Stimulated activated CD4-positive, alpha-beta T cell treated with anti-CD3 and anti-CD28 coated beads, Interleukin-4, amount 100 ng/mL, for 24 hours (primary cell): ENCODE results near the gene LRGUK.
"Not testable (repeated sequence)": the region's sequence is repeated elsewhere in the genome, so short reads cannot be mapped to it uniquely, and the experiment has no call there.

Experiments
- DNase-seq: peaks from one replicate; pipeline ENCODE4 v3.0.0-alpha.2; 2020

LRGUK gene

DNA sequence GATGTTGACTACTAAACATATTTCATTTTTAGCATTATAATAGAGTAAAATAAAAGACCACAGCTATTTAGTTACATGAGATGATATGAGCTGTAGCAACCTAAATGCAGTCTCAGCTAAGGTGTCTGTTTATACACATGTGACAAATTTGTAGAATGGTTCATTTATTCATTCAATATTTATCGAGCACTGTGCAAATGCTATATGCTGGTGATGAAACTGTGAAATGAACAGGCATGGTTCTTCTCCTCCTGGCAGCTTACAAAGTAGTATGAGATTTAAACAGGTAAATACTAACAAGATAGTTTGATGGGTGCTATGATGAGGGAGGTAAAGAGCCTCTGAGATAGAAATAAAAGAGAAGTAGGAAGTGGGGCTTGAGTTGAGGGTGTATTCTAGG is 60.8 kb downstream of the LRGUK start:
- no peak for DNase-seq

DNA sequence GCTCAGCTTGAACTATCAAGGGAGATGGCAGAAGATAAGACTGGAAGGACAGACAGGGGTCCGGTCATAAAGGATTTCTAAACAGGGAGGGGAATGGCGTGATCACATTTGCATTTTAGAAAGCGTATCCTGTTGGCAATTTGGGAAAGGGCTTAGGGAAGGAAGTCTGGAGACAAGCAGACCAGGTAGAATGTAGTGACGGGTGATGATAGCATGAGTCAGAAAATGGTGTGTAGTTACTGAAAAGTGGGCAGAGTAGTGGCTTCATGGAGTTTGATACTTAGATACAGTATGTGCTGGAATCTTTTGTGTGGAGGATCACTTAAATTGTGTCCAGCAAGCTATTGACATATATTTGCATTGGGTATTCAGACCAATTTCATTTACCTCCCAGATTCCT is 61.2 kb downstream of the LRGUK start:
- DNase-seq: no peak

DNA sequence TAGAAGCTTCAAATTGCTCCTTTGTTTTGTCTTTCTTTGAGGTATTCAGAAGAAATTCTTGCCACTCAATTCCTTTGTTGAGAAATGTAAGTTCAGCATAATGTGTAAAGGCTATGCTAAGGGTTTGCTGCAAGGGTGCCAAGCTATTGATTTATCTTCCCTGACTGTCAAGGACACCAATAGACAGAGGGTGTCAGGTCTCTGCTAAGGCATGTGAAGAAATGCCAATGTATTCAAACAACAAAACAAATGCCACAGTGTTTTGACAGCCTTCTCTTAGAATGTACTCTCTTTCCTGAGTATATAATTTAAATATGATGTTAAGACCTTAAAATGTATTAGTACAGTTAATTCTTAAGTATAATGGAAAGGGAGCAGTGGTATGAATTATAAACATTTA is 62.4 kb downstream of the LRGUK start:
- DNase-seq: no peak

DNA sequence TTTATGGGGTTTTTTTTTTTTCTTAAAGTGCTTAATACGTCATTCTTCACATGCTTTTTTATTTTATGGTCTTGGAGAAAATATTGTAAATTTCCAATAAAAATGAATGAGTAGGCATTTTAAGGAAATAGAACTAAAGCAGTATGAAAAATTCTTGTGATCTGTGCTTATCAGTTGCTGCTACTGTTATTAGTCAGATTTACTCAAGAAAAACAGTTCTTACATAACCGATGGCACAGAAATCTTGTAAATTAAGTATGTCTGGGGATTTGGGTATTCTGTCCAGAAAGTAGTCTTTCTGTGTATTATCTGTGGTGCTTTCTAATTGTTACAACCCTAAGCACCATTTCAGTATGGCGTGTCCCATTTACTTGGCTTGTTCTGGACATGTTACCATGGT is 64.7 kb downstream of the LRGUK start:
- DNase-seq: no peak

DNA sequence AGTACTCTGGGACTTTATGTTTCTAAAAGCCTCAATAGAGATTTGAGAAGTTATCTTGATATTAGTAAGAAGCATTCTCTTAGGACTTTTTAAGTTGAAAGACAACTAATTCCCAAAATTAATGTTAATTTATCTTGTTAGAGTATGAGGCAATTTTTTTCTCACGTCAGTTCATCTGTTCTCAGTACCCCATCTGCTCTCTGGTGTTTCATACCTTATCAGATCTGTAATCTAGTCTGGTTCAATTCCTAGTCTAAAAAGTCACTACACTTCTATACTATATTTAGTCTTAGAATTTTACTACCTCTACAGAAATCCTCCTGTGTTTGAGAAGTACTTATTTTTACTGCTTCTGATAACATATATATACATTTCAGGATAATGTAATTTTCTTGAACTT is 66.1 kb downstream of the LRGUK start:
- no peak for DNase-seq

DNA sequence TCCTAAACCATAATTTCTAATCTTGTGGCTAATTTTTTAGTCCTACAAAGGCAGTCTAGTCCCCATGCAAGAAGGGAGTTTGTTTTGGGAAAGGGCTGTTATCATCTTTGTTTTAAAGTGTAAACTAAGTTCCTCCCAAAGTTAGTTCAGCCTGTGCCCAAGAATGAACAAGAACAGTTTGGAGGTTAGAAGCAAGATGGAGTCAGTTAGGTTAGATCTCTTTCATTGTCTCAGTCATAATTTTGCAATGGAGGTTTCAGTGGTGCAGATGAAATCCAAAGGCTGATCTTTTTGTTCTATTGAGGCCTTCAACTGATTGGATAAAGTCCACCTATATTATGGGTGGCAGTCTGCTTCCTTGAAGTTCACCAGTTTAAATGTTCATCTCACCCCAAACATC is 68.1 kb downstream of the LRGUK start:
- DNase-seq: no peak

DNA sequence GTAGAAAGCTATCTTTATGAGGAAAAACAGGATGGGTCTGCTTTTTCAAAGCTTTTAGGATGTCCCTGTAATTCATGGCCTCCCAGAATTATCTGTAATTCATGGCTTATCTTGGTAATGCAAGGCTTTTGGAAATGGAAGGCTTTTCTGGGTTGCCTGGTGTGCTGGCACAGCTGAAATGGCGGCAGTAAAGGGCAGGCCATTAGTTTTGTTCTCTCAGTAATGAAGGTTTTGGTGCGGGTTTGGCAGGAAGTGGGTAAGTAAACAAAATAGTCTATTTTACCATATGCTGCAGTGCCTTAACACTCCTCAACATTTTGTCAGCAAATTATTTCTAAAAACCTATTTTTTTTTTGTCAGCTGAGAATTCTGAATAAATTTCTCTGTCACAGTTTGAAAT is 69.3 kb downstream of the LRGUK start:
- DNase-seq: no peak

DNA sequence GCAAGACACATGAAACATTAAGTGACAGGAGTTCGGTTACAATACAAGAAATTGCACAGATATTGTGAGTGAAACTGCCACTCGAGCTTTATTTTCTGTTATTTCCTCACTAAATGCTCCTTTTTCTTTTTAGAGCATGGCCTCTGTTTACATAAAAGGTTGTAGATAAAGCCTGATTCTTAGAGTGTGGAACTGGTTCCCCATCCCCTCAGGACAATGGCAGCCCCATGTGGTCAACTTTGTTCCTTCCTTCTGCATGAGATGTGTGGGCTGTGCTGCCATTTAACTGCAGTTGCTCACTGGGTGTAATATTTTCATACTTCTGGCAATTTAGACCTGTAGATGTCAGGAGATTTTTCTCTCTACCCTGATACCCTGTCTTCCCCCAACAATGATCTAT is 70.2 kb downstream of the LRGUK start:
- no peak for DNase-seq

DNA sequence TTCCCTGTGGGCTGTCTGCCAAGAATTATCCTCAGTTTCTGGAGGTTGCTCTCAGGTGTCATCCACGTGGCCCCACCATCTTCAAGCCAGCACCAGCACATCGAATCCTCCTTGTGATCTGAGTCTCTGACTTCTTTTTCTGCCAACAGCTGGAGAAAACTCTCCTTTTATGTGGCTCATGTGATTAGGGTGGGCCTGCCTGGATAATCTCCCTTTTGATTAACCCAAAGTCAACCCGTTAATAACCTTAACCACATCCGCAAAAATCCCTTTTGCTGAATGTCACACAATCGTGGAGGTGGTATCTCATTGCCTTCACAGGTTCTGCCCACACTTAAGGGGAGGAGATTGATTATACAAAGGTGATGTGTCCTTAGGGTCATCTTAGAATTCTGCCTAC is 73.8 kb downstream of the LRGUK start:
- no peak for DNase-seq

DNA sequence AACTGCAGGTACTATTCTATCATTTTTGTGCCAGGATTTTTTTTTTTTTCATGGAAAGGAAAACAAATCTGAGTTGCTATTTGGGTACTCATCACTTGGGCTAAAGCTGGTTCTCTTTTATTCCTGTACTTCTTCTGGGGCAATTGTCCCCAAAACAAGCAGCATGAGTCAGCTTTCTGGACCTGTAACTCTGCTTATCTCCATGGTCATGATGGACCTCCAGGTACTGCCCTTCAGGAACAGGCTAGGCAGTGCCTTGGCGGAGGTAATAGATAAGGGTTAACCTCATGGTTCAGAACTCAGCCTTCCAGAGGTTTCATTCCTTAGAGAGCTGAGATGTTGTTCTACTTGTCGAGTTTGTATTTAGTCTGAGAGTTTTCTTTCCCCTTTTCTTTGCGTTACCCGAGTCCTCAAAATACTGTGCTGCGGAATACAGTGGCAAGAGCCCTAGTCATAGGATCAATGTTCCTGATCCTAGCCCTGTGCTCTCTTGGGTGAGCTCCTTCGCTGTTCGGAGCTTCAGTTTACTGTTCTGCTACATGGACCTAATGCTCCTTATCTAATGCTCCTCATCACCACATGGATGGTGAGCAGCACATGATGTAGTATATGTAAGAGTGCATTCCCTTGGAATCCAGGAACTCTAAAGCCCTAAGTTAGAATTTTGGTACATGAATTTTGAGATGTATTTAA is 74.6 kb downstream of the LRGUK start:
- DNase-seq: no peak

DNA sequence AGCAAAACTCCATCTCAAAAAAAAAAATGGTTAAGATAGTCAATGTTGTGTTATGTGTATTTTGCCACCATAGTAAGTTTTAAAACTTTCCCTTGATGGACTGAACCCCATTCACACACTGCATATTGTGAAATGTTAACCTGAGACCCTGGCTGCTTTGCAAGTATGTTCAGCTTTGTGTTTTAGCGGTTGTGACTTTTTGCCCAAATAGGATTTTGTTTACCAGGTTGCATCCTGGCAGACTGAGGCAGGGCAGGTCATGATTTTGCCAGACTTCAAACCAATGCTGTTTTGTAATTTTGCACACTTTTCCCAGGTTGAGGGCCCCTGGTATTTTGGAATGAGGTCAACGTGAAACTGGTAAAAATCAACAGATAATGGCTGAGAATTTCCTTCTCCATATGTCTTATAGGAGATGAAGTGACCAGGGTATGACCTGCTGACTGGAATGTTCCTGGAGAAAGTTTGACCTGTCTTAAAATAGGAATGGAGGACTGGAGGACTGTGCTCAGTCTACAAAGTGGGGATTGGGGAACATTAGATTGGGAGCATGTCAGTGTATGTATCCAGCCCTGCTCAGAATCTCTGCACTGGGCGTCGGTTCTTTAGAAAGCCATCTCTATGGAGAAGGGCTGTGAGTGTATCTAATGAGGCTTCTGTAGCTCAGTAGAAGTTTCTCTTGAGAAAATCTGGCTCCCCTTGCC is 76.2 kb downstream of the LRGUK start:
- DNase-seq: no peak

DNA sequence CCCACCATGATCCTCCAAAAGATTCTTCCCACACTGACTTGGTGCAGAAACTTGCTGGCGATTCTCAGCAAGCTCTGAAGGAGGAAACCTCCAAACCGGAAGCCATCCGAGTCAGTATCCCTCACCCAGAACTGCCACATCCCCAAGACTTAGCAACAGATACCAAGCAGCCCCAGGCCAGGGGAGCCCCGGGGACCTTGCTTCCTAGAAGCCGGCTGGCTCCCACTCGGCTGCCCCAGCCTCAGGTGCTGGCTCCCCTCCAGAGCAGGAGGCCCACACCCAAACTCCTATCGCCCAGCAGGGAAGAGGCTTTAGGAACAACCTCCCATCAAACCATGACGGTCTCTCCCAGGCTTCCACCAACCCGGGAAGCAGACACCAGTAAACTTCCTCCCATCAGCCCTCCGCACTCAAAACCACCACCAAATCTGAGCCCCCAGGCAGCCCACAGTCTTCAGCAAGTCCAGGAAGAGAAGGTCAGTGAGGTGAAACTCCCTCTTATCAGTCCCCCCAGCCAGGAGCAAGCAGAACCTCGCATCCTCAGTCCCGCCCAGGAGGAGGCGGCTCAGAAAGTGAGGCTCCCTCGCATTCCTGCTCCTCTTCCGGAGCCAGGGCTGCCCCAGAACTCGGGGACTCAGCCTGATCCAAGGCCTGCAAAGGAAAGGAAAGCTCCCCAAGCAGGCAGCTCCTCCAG is 82.3 kb downstream of the LRGUK start:
- no peak for DNase-seq

DNA sequence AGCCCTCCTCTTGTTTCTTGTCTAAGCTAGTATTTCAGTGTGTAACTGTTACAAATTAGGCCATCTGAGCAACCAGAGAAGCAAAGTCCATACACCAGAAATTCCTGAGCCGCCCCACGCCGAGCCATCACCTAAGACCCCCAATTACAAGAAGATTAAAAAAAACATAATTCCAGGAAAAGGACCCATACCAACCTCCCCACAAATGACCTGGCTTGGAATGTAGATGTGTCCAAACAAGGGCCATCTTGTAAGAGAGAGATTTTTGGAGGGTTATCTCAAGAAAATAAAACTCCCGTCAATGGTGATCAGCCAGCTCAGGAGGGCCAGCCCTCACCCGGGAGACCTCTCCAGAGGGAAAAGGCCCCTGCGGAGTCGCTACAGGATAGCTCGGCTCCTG is 83.1 kb downstream of the LRGUK start:
- DNase-seq: no peak

DNA sequence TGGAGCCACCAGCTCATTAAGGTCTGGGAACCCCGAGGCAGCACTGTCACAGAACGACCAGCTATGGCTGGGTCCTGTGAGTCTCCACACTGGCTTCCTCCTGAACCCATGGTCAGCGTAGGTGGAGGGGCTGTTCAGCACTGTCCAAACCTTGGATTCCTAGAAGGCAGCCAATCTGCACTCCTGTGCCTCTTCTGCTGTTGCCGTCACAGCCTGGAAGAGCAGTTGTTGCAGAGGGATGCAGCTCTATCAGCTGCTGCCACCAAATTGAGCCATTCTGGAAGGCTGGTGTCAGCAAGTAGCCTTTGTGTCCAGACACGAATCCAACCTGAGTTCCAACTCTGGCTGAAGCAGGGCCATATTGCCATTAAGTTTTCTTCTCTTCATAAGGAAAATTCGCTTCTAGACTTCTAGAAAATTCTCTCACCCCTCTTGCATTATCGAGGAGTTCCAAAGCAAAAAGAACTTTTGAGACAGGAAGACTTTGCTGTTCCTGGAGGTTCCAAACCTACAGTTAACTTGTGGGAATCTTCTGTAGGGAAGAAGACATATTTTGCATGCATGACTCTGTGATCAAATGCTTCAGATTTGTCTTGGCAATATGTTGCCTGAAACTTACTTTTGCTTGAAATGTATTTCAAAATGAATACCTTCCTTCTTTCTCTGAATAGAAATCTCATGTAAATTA is 84.0 kb downstream of the LRGUK start:
- DNase-seq: no peak

DNA sequence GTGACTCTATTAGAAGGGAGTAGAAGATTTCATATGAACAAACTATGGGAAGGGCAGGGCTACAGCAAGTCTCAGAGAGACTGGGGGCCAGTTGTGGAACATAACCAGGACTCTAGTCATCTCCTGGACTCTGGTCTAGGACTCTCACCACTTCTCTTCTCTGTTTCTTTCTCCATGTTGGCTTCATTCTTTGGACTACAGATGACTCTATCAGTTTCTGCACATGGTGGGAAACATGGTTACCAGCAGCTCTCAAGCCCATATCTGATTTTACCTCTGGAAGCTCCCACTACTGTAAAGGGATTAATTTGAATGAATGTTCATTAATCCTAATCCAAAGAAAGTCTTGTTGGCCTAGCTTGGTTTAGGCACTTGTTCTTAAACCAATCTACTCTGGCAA is 84.7 kb downstream of the LRGUK start:
- DNase-seq: no peak

DNA sequence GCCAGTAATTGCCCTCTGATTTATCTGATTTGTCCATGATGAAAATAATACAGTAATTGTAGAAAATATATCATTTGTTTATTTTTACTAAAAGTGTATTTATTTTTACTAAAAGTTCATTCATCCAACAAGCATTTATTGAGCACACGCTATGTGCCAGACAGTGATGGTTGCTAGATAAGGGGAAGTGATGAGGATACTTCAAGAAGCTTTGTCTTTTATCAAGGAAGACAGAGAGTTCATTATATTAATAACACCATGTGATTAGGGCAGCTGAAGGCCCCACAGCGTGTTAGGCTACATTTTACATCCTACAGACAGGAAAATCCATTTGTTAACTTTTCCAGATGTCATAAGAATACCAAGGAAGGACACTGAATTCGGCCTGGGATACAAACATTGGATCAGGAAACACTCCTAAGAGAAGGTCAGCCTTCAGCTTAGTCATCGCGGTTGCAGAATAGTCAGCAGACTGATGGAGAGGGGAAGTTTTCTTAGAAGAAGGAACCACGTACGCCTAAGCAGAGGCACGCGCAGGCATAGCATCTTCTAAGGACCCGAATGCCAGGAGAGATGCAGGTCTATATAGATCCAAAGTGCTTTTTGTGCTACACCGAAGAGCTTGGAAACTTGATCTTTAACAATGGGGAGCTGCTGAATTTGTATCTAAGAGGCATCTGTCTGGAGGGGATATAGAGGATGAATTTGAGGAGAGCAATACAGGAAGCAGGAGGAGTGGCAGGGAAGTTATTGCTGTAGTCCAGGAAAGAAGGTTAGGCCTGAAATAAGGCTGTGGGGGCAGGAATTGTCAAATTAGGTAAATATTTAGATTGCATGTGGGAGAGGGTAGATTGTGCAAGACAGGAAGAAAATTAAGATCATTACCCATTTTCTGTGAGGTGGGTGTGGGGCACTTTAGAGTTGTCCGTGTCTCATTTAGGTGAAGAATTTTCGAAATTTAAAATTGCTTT is 85.7 kb downstream of the LRGUK start:
- DNase-seq: no peak

DNA sequence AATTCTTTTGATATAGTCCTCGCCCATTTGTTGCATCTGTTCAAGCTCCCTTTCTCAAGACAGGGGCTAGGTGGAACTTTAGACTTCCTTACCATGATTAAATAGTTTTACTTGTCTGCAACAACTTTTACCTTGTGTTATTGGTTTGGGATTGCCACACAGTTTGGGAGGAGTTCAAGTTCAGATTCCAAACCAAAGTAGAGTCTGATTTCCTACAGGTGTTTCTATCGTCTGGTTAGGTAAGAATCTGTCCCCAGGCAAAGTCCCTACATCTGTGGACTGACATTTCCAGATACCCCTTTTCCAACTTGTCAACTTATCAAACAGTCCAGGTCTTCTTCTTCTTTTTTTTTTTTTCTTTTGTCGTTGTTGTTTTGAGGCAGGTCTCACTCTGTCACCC is 93.1 kb downstream of the LRGUK start:
- no peak for DNase-seq

DNA sequence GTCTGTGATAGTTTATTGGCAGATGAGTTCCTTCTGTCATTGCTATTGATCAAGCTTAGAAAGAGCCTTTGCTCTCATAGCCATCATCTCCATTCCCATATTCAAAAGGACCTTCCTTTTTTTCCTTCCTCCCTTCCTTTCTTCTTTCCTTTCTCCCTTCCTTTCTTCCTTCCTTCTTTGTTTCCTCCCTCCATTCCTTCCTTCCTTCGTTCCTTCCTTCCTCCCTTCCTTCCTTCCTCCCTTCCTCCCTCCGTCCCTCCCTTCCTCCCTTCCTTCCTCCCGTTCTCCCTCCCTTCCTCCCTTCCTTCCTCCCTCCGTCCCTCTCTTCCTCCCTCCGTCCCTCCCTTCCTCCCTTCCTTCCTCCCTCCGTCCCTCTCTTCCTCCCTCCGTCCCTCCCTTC is 104.2 kb downstream of the LRGUK start:
- not testable (repeated sequence) for DNase-seq

DNA sequence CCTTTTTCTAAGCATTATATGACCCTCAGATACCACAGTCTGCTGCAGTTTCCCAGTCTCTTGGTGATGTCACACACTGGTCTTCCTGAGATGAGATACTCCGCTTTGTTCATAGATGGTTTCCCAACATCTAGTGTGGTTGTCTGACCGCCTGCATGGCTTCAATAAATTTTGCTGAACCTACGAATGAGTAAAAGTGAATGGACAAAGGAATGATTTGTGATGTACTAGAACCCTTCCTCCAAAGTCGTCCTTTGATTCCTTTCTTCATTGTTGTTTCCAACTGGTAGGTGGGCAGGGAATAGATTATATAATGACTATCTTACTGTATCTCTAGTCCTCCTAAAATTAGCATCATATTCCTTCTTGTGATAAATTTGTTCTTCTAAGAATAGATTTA is 107.1 kb downstream of the LRGUK start:
- no peak for DNase-seq

DNA sequence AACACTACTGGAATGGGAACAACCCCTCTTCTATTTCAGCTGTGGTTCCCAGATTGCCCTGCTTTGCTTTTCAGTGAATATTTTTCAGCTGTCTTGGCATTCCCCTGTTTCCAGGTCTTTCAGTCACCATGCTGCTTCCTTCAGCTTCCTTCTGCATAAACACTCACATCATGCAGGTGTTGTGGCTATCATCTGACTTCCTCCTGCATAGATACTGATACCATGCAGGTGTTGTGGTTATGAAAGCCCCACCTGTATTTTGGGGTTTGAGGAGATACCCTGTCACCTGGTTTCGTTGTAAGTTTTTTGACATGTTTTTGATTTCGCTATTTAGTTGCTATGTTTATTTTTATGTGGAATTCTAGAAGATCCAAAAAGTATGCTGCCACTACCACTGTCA is 118.1 kb downstream of the LRGUK start:
- DNase-seq: no peak

DNA sequence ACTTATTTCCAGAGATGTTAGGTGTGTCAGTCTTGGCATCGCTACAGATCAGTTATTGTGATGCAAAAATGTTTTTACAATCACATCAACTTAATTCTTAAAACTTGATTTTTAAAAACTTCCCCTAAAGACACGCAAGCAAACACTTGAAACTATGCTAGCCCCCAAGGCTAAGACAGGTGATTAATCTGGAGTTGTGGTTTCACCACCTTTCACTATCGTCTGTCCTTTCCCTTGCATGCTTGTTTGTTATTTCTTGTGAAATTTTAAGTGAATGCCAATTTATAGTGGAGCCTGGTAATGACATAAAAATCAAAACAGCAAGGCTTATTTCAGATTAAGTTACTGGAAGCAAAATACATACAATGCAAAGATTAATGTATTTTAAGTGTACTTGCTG is 119.2 kb downstream of the LRGUK start:
- DNase-seq: no peak

DNA sequence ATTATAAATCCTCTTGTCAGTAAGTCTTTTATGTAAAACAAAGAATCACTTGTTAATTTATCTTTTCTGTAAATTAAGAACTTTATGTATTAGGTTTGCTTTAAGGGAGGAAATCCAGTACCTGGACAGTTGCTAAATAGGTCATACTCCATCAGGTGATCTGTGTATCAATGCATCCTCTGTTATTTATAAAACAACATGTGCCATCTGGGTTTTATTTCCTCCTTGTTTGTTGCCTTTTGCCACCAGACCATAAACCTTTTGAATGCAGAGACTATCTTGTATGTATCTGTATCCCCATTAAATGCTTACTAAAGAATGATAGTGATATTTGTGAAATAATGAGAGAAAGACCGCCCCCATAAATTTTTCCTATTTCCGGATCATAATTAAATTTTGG is 119.6 kb downstream of the LRGUK start:
- DNase-seq: no peak

DNA sequence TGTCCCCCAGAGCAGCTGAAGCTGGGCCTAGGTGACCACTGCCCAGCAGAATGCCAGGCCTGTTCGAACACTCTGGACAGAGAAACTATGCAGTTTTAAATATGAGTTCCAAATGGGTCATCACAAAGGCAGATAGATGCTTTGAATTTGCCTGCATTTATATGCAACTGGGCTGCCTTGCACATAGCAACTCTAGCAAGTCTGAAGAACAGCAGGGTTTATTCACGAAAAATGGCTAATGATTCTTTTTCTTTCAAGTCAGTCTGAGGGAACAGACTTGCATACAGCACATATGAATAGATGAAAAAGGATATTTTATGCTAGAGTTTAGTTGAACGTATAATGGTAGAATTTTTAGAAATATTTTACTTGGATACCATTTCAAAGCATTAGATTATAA is 121.1 kb downstream of the LRGUK start:
- DNase-seq: no peak
